SK-N-SH treated with all-trans-retinoic acid at 6 μM for 48 hours (cell line): ENCODE measurements around the gene RNF138.

Experiments used
- ATAC-seq: fragments of 200-7000 bp; cut with Tn5 transposase; 3 replicates; pipeline ENCODE4 v1.9.1; 2020; ENCODE audit warnings: mild to moderate bottlenecking, moderate library complexity
- ARNTL ChIP-seq: fragments of 450-650 bp; formaldehyde crosslinking; IDR thresholded peaks from 2 replicates; pipeline ENCODE4 v1.5.0; 2020; ENCODE audit warnings: low read depth, mild to moderate bottlenecking, moderate library complexity, borderline replicate concordance
- BACH2 ChIP-seq: fragments of 250-450 bp; sonication (Bioruptor Pico); IDR thresholded peaks from 2 replicates; pipeline ENCODE4 v1.9.0; 2021; ENCODE audit warnings: mild to moderate bottlenecking, borderline replicate concordance
- CREB5 ChIP-seq: fragments of 250-450 bp; sonication (Bioruptor Pico); IDR thresholded peaks from 2 replicates; pipeline ENCODE4 v1.5.1; 2020; ENCODE audit warnings: low read depth, mild to moderate bottlenecking, moderate library complexity
- CSDC2 ChIP-seq: fragments of 250-450 bp; sonication (Bioruptor Pico); IDR thresholded peaks from 2 replicates; pipeline ENCODE4 v1.5.0; 2020; ENCODE audit warnings: mild to moderate bottlenecking, moderate library complexity
- ESRRG ChIP-seq: fragments of 250-450 bp; sonication (Bioruptor Pico); IDR thresholded peaks from 2 replicates; pipeline ENCODE4 v1.6.1; 2021; ENCODE audit warnings: mild to moderate bottlenecking
- ISL1 ChIP-seq: fragments of 250-450 bp; sonication (Bioruptor Pico); IDR thresholded peaks from 2 replicates; pipeline ENCODE4 v2.1.2; 2022; ENCODE audit warnings: mild to moderate bottlenecking, moderate library complexity
- OSR1 ChIP-seq: fragments of 250-450 bp; sonication (Bioruptor Pico); IDR thresholded peaks from 2 replicates; pipeline ENCODE4 v1.8.0; 2022; ENCODE audit warnings: moderate library complexity, mild to moderate bottlenecking, inconsistent platforms
- PPARA ChIP-seq: fragments of 250-450 bp; sonication (Bioruptor Pico); IDR thresholded peaks from 2 replicates; pipeline ENCODE4 v1.5.0; 2020; ENCODE audit warnings: mild to moderate bottlenecking, borderline replicate concordance
- SNAI2 ChIP-seq: fragments of 250-450 bp; sonication (Bioruptor Pico); IDR thresholded peaks from 2 replicates; pipeline ENCODE4 v1.5.0; 2020; ENCODE audit warnings: mild to moderate bottlenecking, moderate library complexity
- ZC3H10 ChIP-seq: fragments of 250-450 bp; sonication (Bioruptor Pico); IDR thresholded peaks from 2 replicates; pipeline ENCODE4 v1.5.1; 2021; ENCODE audit warnings: mild to moderate bottlenecking, moderate library complexity
- ZFP3 ChIP-seq: fragments of 250-450 bp; sonication (Bioruptor Pico); IDR thresholded peaks from 2 replicates; pipeline ENCODE4 v1.5.0; 2020; ENCODE audit warnings: mild to moderate bottlenecking, moderate library complexity
- ZNF565 ChIP-seq: fragments of 450-650 bp; formaldehyde crosslinking; conservative IDR thresholded peaks from 2 replicates; pipeline ENCODE4 v1.5.0; 2020; ENCODE audit warnings: low read depth, mild to moderate bottlenecking, moderate library complexity
- ZNF70 ChIP-seq: fragments of 450-650 bp; formaldehyde crosslinking; IDR thresholded peaks from 2 replicates; pipeline ENCODE4 v1.5.0; 2020; ENCODE audit warnings: mild to moderate bottlenecking, moderate library complexity
- ZNF8 ChIP-seq: fragments of 450-650 bp; formaldehyde crosslinking; IDR thresholded peaks from 2 replicates; pipeline ENCODE4 v1.5.0; 2020; ENCODE audit warnings: mild to moderate bottlenecking, moderate library complexity
- TF ChIP-seq, protein P1 (sequence below): fragments of 250-450 bp; sonication (Bioruptor Pico); IDR thresholded peaks from 2 replicates; pipeline ENCODE4 v1.5.0; 2020; ENCODE audit warnings: mild to moderate bottlenecking, moderate library complexity
- TF ChIP-seq, protein P2 (sequence below): fragments of 250-450 bp; sonication (Bioruptor Pico); IDR thresholded peaks from 2 replicates; pipeline ENCODE4 v1.5.1; 2021; ENCODE audit warnings: mild to moderate bottlenecking, moderate library complexity
- TF ChIP-seq, protein P3 (sequence below): fragments of 250-450 bp; sonication (Bioruptor Pico); IDR thresholded peaks from 2 replicates; pipeline ENCODE4 v1.8.0; 2020; ENCODE audit warnings: mild to moderate bottlenecking, moderate library complexity, borderline replicate concordance
- TF ChIP-seq, protein P4 (sequence below): fragments of 250-450 bp; sonication (Bioruptor Pico); IDR thresholded peaks from 2 replicates; pipeline ENCODE4 v1.8.0; 2021; ENCODE audit warnings: low read depth, mild to moderate bottlenecking, moderate library complexity, borderline replicate concordance

RNF138 gene, protein sequence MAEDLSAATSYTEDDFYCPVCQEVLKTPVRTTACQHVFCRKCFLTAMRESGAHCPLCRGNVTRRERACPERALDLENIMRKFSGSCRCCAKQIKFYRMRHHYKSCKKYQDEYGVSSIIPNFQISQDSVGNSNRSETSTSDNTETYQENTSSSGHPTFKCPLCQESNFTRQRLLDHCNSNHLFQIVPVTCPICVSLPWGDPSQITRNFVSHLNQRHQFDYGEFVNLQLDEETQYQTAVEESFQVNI

GRCh38 chr18:32091724-32092421 lies at the start of gene RNF138:
Gene RNF138, plus strand, starts transcription at chr18:32091874. Its CDS starts 903 bp downstream, at chr18:32092777.
- peak; percentile 78 for ATAC-seq
- TF ChIP-seq, protein P1, sequence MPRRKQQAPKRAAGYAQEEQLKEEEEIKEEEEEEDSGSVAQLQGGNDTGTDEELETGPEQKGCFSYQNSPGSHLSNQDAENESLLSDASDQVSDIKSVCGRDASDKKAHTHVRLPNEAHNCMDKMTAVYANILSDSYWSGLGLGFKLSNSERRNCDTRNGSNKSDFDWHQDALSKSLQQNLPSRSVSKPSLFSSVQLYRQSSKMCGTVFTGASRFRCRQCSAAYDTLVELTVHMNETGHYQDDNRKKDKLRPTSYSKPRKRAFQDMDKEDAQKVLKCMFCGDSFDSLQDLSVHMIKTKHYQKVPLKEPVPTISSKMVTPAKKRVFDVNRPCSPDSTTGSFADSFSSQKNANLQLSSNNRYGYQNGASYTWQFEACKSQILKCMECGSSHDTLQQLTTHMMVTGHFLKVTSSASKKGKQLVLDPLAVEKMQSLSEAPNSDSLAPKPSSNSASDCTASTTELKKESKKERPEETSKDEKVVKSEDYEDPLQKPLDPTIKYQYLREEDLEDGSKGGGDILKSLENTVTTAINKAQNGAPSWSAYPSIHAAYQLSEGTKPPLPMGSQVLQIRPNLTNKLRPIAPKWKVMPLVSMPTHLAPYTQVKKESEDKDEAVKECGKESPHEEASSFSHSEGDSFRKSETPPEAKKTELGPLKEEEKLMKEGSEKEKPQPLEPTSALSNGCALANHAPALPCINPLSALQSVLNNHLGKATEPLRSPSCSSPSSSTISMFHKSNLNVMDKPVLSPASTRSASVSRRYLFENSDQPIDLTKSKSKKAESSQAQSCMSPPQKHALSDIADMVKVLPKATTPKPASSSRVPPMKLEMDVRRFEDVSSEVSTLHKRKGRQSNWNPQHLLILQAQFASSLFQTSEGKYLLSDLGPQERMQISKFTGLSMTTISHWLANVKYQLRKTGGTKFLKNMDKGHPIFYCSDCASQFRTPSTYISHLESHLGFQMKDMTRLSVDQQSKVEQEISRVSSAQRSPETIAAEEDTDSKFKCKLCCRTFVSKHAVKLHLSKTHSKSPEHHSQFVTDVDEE = 0 out of 2 replicates have a peak, but pooled peaks have one; percentile 51
- TF ChIP-seq ZFP3 (0 out of 2 replicates have a peak, but pooled peaks have one; percentile 58), BACH2 (CRISPR knock-in tag) (no peak), CSDC2 (CRISPR knock-in tag) (peak; percentile 50; the same call in 1 of the 2 replicates)

DNA sequence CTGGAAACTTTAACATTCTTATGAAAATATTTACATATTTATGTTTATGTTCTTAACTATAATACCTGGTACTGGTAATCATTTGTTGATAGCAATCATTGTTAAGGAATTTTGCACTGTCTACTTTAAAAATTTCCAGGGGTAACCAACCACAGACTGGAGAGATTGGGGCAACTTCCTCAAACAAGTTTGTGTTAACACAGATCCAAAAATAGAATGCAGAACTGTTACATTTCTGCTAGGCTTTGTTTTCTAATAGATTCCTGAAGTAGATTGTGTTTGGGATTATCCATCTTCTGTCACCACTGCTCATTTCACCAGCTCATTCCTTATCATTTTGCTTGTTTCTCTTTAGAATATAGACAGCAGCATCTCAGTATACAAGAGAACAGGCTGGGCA lies 49.3 kb upstream of the RNF138 start:
- no peak for ATAC-seq
- no peak for TF ChIP-seq OSR1
- TF ChIP-seq, protein P2, sequence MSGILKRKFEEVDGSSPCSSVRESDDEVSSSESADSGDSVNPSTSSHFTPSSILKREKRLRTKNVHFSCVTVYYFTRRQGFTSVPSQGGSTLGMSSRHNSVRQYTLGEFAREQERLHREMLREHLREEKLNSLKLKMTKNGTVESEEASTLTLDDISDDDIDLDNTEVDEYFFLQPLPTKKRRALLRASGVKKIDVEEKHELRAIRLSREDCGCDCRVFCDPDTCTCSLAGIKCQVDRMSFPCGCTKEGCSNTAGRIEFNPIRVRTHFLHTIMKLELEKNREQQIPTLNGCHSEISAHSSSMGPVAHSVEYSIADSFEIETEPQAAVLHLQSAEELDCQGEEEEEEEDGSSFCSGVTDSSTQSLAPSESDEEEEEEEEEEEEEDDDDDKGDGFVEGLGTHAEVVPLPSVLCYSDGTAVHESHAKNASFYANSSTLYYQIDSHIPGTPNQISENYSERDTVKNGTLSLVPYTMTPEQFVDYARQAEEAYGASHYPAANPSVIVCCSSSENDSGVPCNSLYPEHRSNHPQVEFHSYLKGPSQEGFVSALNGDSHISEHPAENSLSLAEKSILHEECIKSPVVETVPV = no peak
- TF ChIP-seq ZNF8 (CRISPR knock-in tag) = no peak
- TF ChIP-seq, protein P3, sequence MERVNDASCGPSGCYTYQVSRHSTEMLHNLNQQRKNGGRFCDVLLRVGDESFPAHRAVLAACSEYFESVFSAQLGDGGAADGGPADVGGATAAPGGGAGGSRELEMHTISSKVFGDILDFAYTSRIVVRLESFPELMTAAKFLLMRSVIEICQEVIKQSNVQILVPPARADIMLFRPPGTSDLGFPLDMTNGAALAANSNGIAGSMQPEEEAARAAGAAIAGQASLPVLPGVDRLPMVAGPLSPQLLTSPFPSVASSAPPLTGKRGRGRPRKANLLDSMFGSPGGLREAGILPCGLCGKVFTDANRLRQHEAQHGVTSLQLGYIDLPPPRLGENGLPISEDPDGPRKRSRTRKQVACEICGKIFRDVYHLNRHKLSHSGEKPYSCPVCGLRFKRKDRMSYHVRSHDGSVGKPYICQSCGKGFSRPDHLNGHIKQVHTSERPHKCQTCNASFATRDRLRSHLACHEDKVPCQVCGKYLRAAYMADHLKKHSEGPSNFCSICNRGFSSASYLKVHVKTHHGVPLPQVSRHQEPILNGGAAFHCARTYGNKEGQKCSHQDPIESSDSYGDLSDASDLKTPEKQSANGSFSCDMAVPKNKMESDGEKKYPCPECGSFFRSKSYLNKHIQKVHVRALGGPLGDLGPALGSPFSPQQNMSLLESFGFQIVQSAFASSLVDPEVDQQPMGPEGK (CRISPR knock-in tag) = no peak
- TF ChIP-seq ZNF565 = no peak
- TF ChIP-seq CREB5 (CRISPR knock-in tag) = no peak
- no peak for TF ChIP-seq PPARA (CRISPR knock-in tag)
- TF ChIP-seq SNAI2 (CRISPR knock-in tag) = no peak
- TF ChIP-seq ARNTL (CRISPR knock-in tag) = no peak
- TF ChIP-seq ZNF70 (CRISPR knock-in tag) = no peak
- no peak for TF ChIP-seq ESRRG (CRISPR knock-in tag)
- no peak for TF ChIP-seq ZC3H10
- no peak for TF ChIP-seq ISL1 (CRISPR knock-in tag)

DNA sequence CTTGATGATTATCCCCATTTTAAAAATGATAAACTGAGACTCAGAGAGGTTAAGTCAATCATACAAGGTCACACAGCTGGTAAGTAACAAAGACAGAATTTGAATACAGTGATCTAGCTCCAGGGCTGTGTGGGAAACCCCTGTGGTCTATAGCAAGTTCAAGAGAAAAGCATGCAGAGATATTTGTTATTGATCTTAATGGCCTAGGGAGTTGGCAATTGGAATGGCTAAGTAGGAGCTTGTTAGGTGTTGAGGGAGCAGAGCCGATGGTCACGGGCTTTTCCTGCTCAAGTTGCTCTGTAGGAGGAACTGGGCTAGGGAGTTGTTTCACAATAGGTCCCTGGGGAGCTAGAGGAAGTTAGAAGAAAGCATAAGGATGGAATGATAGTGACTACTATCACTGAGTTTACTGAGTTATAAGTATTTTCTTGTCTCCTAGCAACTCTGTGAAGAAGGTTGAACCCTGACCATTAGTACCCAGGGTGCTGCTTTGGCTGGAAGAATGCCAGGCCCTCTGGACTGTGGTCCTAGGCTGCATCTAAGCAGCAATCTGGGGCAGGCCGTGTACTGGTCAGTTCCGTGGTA lies 43.1 kb upstream of the RNF138 start:
- no peak for ATAC-seq
- TF ChIP-seq ESRRG (CRISPR knock-in tag) = no peak
- TF ChIP-seq, protein P3 (CRISPR knock-in tag) = no peak
- TF ChIP-seq, protein P4, sequence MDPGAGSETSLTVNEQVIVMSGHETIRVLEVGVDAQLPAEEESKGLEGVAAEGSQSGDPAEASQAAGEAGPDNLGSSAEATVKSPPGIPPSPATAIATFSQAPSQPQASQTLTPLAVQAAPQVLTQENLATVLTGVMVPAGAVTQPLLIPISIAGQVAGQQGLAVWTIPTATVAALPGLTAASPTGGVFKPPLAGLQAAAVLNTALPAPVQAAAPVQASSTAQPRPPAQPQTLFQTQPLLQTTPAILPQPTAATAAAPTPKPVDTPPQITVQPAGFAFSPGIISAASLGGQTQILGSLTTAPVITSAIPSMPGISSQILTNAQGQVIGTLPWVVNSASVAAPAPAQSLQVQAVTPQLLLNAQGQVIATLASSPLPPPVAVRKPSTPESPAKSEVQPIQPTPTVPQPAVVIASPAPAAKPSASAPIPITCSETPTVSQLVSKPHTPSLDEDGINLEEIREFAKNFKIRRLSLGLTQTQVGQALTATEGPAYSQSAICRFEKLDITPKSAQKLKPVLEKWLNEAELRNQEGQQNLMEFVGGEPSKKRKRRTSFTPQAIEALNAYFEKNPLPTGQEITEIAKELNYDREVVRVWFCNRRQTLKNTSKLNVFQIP (CRISPR knock-in tag) = no peak
- TF ChIP-seq ZNF8 (CRISPR knock-in tag) = no peak
- TF ChIP-seq ZNF565 = no peak
- TF ChIP-seq ARNTL (CRISPR knock-in tag) = no peak
- no peak for TF ChIP-seq ZNF70 (CRISPR knock-in tag)
